Ascending aorta (tissue), 2 donors: ENCODE data around the gene SNAI3. TPM values are rescaled to one million over a fixed set of nuclear protein-coding genes. Genes with fewer than 3 reads are reported as not detected.

Experiments used
- DNase-seq, 2 donors: peaks; one replicate each; pipeline ENCODE4 v3.0.0-alpha.2; 2019; ENCODE audit warnings: low spot score in 2 of 2
- H3K27ac ChIP-seq, 2 donors: fragments of 200-600 bp; sonication (generic); one replicate each; pipeline ENCODE4 v1.5.1; 2016 to 2017; ENCODE audit warnings: mild to moderate bottlenecking in 1 of 2
- H3K27me3 ChIP-seq: fragments of 200-600 bp; sonication (generic); one replicate; pipeline ENCODE4 v1.5.1; 2017
- H3K36me3 ChIP-seq, 2 donors: fragments of 200-600 bp; sonication (generic); one replicate each; pipeline ENCODE4 v1.5.1; 2016
- H3K4me1 ChIP-seq, 2 donors: fragments of 200-600 bp; sonication (generic); one replicate each; pipeline ENCODE4 v1.5.1; 2016 to 2017; ENCODE audit warnings: mild to moderate bottlenecking in 1 of 2
- H3K4me3 ChIP-seq, 2 donors: fragments of 200-600 bp; sonication (generic); one replicate each; pipeline ENCODE4 v1.5.1; 2016 to 2017; ENCODE audit warnings: mild to moderate bottlenecking in 1 of 2
- H3K9me3 ChIP-seq, 2 donors: fragments of 200-600 bp; sonication (generic); one replicate each; pipeline ENCODE4 v1.5.1; 2016
- CTCF ChIP-seq, 3 experiments: fragments of 200-600 bp in 2 of 3; fragments of 450-650 bp in 1 of 3; sonication (generic) in 2 of 3; IDR thresholded peaks; one replicate each; pipeline ENCODE4 v1.5.1; 2016 to 2019; ENCODE audit warnings: antibody characterized with exemption in 3 of 3, mild to moderate bottlenecking in 1 of 3, moderate library complexity in 1 of 3
- intact Hi-C: fragments of 100-400 bp; cut with DNase I; formaldehyde crosslinking; loops from one replicate; pipeline ENCODE4 v1.15.1; 2023
- total RNA-seq: library from RNA; depleted of rRNA; stranded (reverse); fragments of >200 nt; gene quantifications from one replicate; pipeline ENCODE4 v1.1.0, GENCODE V29; 2016

Gene SNAI3
- total RNA-seq, 1 donor from 2014 or later, result not detected

- DNase-seq, result no peak
- Histone ChIP-seq H3K4me1 (no peaks in the 10 kb centered on the region), H3K27me3 (peaks cover 7% of the 10 kb centered on the region), H3K36me3 (no peaks in the 10 kb centered on the region), H3K9me3 (no peaks in the 10 kb centered on the region), H3K4me3 (no peak overlapping the region), H3K27ac (no peak overlapping the region)
- TF ChIP-seq CTCF (IDR thresholded peaks at IDR 0.05), result no peak
- intact Hi-C loops, result no loop called here
Observed at GRCh38 chr16:88678224-88678979, 7.9 kb downstream of the SNAI3 start.

- Histone ChIP-seq H3K4me3 (no peak overlapping the region), H3K9me3 (no peaks in the 10 kb centered on the region), H3K36me3 (no peaks in the 10 kb centered on the region), H3K27me3 (peaks cover 7% of the 10 kb centered on the region), H3K27ac (no peak overlapping the region), H3K4me1 (no peaks in the 10 kb centered on the region)
- intact Hi-C loops, result no loop called here
- DNase-seq, result no peak
- no peak for TF ChIP-seq CTCF (IDR thresholded peaks at IDR 0.05)
Observed at GRCh38 chr16:88677721-88678120, 8.6 kb downstream of the SNAI3 start.

- Histone ChIP-seq H3K9me3 (no peaks in the 10 kb centered on the region), H3K36me3 (no peaks in the 10 kb centered on the region), H3K27me3 (peaks cover 7% of the 10 kb centered on the region), H3K27ac (no peak overlapping the region), H3K4me1 (no peaks in the 10 kb centered on the region), H3K4me3 (no peak overlapping the region)
- TF ChIP-seq CTCF (IDR thresholded peaks at IDR 0.05), result no peak
- intact Hi-C loops, result no loop called here
- DNase-seq, result no peak
Observed at GRCh38 chr16:88676502-88677242, 9.6 kb downstream of the SNAI3 start.

- Histone ChIP-seq H3K9me3 (no peaks in the 10 kb centered on the region), H3K4me1 (no peaks in the 10 kb centered on the region), H3K36me3 (no peaks in the 10 kb centered on the region), H3K27me3 (peaks cover 7% of the 10 kb centered on the region), H3K27ac (no peak overlapping the region), H3K4me3 (no peak overlapping the region)
- TF ChIP-seq CTCF (IDR thresholded peaks at IDR 0.05), result no peak
- intact Hi-C loops, result no loop called here
- DNase-seq, result no peak
Observed at GRCh38 chr16:88673716-88674379, 12.5 kb downstream of the SNAI3 start.

- intact Hi-C loops, result no loop called here
- DNase-seq, result no peak
- Histone ChIP-seq H3K27ac (no peak overlapping the region), H3K4me3 (no peak overlapping the region), H3K36me3 (no peaks in the 10 kb centered on the region), H3K9me3 (no peaks in the 10 kb centered on the region), H3K27me3 (peaks cover under 1% of the 10 kb centered on the region), H3K4me1 (no peaks in the 10 kb centered on the region)
- no peak for TF ChIP-seq CTCF (IDR thresholded peaks at IDR 0.05)
Observed at GRCh38 chr16:88672776-88673175, 13.5 kb downstream of the SNAI3 start.
